Parathyroid adenoma (tissue), 2 donors: Measurements from ENCODE around the gene ENTPD8.

ENCODE experiments used
- H2AFZ ChIP-seq: fragments of 300-600 bp; sonication (generic); one replicate; pipeline ENCODE4 v1.7.0; 2017; ENCODE audit warnings: antibody characterized with exemption, mild to moderate bottlenecking
- H3K27ac ChIP-seq: fragments of 300-600 bp; sonication (generic); one replicate; pipeline ENCODE4 v1.7.0; 2017
- H3K27me3 ChIP-seq: fragments of 300-600 bp; sonication (generic); one replicate; pipeline ENCODE4 v1.7.0; 2017; ENCODE audit warnings: low read length; ENCODE audit not compliant: control insufficient read depth, insufficient read depth
- H3K36me3 ChIP-seq: fragments of 300-600 bp; sonication (generic); one replicate; pipeline ENCODE4 v1.7.0; 2017; ENCODE audit warnings: low read length; ENCODE audit not compliant: control insufficient read depth, insufficient read depth
- H3K4me1 ChIP-seq: fragments of 300-600 bp; sonication (generic); one replicate; pipeline ENCODE4 v1.7.0; 2017; ENCODE audit warnings: control low read depth
- H3K4me2 ChIP-seq: fragments of 300-600 bp; sonication (generic); one replicate; pipeline ENCODE4 v1.7.0; 2017; ENCODE audit warnings: low read length
- H3K4me3 ChIP-seq: fragments of 300-600 bp; sonication (generic); one replicate; pipeline ENCODE4 v1.7.0; 2017; ENCODE audit warnings: low read depth, low read length
- H3K79me2 ChIP-seq: fragments of 300-600 bp; sonication (generic); one replicate; pipeline ENCODE4 v1.7.0; 2017; ENCODE audit warnings: control low read depth
- H3K9ac ChIP-seq: fragments of 300-600 bp; sonication (generic); one replicate; pipeline ENCODE4 v1.7.0; 2017; ENCODE audit warnings: mild to moderate bottlenecking
- H3K9me3 ChIP-seq: fragments of 300-600 bp; sonication (generic); one replicate; pipeline ENCODE4 v1.7.0; 2017; ENCODE audit warnings: low read length; ENCODE audit not compliant: control insufficient read depth
- TF ChIP-seq, protein P1 (sequence below): fragments of 300-600 bp; sonication (generic); IDR thresholded peaks from one replicate; pipeline ENCODE4 v1.7.0; 2017; ENCODE audit warnings: antibody characterized with exemption, mild to moderate bottlenecking
- donor health status: primary hyperparathyroidism.

ENTPD8 gene

GRCh38 chr9:137426018-137426681 lies 15.0 kb downstream of the ENTPD8 start:
- Histone ChIP-seq H3K27ac (no peak overlapping the region), H3K4me1 (peaks cover 3% of the 10 kb centered on the region), H3K36me3 (no peaks in the 10 kb centered on the region), H2AFZ (no peak overlapping the region), H3K4me2 (no peak overlapping the region), H3K27me3 (no peaks in the 10 kb centered on the region), H3K9me3 (no peaks in the 10 kb centered on the region), H3K4me3 (no peak overlapping the region), H3K9ac (no peak overlapping the region), H3K79me2 (no peaks in the 10 kb centered on the region)
- TF ChIP-seq, protein P1, sequence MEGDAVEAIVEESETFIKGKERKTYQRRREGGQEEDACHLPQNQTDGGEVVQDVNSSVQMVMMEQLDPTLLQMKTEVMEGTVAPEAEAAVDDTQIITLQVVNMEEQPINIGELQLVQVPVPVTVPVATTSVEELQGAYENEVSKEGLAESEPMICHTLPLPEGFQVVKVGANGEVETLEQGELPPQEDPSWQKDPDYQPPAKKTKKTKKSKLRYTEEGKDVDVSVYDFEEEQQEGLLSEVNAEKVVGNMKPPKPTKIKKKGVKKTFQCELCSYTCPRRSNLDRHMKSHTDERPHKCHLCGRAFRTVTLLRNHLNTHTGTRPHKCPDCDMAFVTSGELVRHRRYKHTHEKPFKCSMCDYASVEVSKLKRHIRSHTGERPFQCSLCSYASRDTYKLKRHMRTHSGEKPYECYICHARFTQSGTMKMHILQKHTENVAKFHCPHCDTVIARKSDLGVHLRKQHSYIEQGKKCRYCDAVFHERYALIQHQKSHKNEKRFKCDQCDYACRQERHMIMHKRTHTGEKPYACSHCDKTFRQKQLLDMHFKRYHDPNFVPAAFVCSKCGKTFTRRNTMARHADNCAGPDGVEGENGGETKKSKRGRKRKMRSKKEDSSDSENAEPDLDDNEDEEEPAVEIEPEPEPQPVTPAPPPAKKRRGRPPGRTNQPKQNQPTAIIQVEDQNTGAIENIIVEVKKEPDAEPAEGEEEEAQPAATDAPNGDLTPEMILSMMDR = no peak

DNA sequence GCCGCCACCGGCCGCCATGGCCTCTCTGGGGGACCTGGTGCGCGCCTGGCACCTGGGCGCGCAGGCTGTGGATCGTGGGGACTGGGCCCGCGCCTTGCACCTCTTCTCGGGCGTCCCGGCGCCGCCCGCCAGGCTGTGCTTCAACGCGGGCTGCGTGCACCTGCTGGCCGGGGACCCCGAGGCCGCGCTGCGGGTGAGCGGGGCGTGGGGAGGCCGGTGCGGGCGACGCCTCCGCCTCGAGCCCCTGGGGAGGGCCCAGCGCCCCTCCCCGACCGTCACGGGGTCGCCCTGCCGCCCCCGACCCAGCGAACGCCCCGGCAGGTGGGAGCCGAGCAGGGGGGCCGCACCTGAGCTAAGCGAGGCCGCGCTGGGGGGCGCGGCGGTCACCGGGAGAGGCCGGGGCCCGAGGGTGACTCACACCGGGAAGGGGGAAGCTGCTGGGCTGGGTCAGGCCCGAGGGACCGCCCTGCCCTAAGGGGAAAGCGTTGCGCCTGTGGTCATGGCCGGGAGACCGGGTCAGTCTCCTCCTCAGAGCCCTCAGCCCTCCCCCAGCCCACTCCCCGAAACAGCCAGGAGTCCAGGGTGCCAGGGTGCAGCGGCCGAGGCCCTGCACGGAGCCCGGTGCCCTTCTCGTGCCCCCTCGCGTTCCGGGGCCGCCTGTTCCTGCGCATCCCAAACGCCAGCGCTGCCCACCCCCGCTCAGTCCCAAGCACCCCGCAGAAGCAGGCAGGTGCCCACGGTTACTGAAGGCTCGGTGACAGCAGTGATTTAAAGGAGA lies 17.5 kb downstream of the ENTPD8 start:
- no peaks in the 10 kb centered on the region for H3K9me3 ChIP-seq
- TF ChIP-seq, protein P1 = no peak
- peak overlapping the region; percentile 66 for H3K4me3 ChIP-seq
- H3K27me3 ChIP-seq = no peaks in the 10 kb centered on the region
- peaks cover 3% of the 10 kb centered on the region for H3K4me1 ChIP-seq
- peak overlapping the region; percentile 19 for H3K9ac ChIP-seq
- peak overlapping the region; percentile 64 for H2AFZ ChIP-seq
- H3K27ac ChIP-seq = no peak overlapping the region
- no peaks in the 10 kb centered on the region for H3K79me2 ChIP-seq
- no peaks in the 10 kb centered on the region for H3K36me3 ChIP-seq
- peak overlapping the region; percentile 87 for H3K4me2 ChIP-seq

GRCh38 chr9:137422604-137423513 lies 18.3 kb downstream of the ENTPD8 start, which contains the start of the genes EXD3 and NOXA1:
Gene EXD3 (minus strand): TSS chr9:137423162. CDS start chr9:137395357, 27,805 bp downstream.
Gene NOXA1 (plus strand): TSS chr9:137423393. CDS start chr9:137423530, 137 bp downstream.
- Histone ChIP-seq H3K27me3 (no peaks in the 10 kb centered on the region), H3K4me2 (peak within 1 kb of the TSS; percentile 87), H3K9me3 (no peaks in the 10 kb centered on the region), H3K79me2 (no peaks in the 10 kb centered on the region), H3K4me3 (peak within 1 kb of the TSS; percentile 66), H3K9ac (peak within 1 kb of the TSS; percentile 19), H3K36me3 (no peaks in the 10 kb centered on the region), H3K27ac (no peak within 1 kb of the TSS), H3K4me1 (peaks cover 3% of the 10 kb centered on the region), H2AFZ (peak within 1 kb of the TSS; percentile 83)
- TF ChIP-seq, protein P1 = peak; percentile 53

DNA sequence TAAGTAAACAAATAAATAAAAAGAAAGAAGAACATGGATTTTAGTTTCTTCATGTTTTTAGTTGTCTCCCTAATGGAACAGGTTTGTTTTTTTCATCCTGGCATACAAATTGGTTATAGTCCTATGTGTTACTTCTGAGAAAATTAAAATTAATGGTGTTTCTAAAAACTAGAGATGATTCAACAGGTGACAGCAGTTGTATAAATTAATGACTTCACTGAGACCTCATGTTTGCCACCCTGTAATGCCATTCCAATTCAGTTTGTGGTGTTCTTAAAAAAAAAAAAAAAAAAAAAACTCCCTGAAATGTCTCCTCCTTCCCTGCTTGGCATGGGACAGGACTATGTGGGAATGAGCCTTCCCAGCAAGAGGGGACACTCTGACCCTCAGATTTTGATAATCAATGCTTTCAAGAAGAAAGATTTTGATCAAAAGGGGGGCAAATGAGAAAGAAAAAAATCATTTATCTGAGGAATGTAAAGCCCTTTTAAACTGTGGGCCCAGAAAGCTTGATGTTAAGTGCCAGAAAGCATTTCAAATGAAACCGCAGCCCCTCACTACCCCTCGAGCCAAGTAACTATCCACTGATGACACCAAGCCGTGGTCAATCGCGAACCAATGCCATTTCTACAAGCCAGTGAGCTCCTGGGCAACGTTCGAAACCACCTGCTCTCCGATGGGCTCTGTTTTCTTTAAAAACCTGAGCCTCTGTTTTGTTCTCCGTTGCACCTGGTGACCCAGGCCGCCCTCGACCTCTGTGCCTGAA lies 19.1 kb downstream of the ENTPD8 start:
- Histone ChIP-seq H3K4me3 (peak overlapping the region; percentile 60), H3K9ac (no peak overlapping the region), H3K79me2 (no peaks in the 10 kb centered on the region), H3K4me1 (peaks cover 3% of the 10 kb centered on the region), H3K4me2 (peak overlapping the region; percentile 80), H3K27me3 (no peaks in the 10 kb centered on the region), H2AFZ (peak overlapping the region; percentile 83), H3K9me3 (no peaks in the 10 kb centered on the region), H3K36me3 (no peaks in the 10 kb centered on the region), H3K27ac (no peak overlapping the region)
- TF ChIP-seq, protein P1 = no peak
